GM10248 (cell line): Measurements from ENCODE around the gene NCOA6.

ENCODE experiments used
- CTCF ChIA-PET: fragments of 300-600 bp; sonication (Branson Sonifier 250); formaldehyde crosslinking; extraction: SDS; loops from one replicate; lab custom pipeline; 2021; ENCODE audit warnings: antibody characterized with exemption; lab: Yijun Ruan, JAX
- POLR2A ChIA-PET: fragments of 350-650 bp; sonication (Branson Sonifier 250); formaldehyde crosslinking; extraction: SDS; loops from one replicate; lab custom pipeline; 2020; ENCODE audit warnings: antibody characterized with exemption; lab: Yijun Ruan, JAX
- DNase-seq: peaks from one replicate; pipeline ENCODE4 v3.0.0; 2012; ENCODE audit errors: extremely low spot score
- CTCF ChIP-seq: IDR thresholded peaks from 2 replicates; pipeline ENCODE4 v1.5.1; 2012; ENCODE audit warnings: mild to moderate bottlenecking, low read depth; ENCODE audit errors: extremely low read depth, missing control alignments, control extremely low read depth

NCOA6 gene

DNA sequence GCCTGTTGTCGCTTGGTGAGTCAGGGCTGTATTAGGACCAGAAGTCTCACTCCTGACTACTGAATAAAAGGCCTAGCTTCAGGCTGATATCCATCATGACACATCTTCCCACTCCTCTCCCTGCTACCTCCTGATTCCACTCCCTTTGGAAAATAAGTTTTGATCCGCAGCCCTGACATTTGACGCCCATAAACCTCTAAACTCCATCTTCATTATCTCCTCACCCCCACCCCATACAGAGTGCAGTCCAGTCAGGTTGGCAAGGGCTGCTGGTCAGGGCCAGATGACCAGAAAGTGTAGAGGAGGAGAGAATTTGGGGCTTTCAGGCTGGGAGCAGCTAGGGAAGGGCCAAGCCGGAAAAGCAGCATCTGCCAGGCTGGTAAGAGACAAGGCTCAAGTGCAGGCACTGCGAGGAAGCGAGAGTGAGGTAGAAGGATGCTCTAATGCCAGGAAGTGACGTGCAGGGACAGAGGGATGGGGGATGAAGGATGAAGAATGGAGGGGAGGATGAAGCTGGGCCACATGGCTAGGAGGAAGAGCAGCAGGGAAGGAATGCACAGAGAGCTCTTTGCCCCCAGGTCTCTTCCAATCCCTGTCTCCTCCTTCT is 46.0 kb upstream of the NCOA6 start:
- CTCF ChIA-PET, result no interaction called here

DNA sequence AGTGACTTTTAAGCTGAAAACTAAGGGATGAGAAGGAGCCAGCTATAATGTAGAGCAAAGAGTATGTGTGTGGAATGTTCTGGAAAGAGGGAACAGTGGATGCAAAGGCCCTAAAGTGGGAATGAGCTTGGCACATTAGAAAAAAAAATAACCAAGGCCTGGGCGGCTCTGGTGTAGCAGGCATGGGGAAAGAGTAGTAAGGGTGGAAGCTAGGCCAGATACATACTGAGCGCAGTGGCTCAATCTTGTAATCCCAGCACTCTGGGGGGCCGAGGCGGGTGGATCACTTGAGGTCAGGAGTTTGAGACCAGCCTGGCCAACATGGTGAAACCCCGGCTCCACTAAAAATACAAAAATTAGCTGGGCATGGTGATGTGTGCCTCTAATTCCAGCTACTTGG is 38.8 kb upstream of the NCOA6 start:
- ChIA-PET CTCF (interaction anchor here (6.9 kb wide), 1 partner anchor 9 kb away, joined by 37 read pairs; the partner anchor contains the start of gene GGT7), POLR2A (no interaction called here)
- no peak for TF ChIP-seq CTCF
- no peak for DNase-seq

More for the DNA sequence above, 46.0 kb upstream of the NCOA6 start:
- DNase-seq, result no peak
- TF ChIP-seq CTCF, result no peak
- POLR2A ChIA-PET, result no interaction called here

DNA sequence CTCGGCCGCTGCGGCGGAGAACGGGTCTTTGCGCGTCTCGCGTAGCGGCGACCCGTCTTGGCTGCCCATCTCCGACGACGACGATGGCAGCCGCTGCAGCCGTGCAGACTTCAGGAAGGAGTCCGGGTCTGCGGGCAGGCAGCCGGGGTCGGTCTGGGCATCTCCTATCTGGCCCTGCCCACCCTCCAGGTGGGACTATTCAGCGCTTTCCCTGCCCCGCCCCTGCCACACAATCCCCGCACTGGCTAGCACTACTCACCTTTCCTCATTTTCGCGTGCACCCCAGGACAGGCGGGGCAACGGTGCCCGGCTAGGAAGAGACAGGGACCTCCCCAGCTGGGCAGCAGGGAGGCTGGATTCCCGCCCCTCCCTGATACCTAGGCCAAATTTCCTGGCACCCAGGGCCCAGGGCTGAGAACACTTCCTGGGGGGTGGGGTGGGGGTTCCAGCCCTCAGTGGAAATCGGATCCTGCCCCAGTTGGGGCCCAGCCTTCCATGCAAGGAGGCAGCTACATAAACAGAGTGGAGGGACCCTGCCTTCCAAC is 38.0 kb upstream of the NCOA6 start:
- TF ChIP-seq CTCF, result no peak
- POLR2A ChIA-PET, result no interaction called here
- DNase-seq, result no peak
- CTCF ChIA-PET, result interaction anchor here (6.9 kb wide), 1 partner anchor 10 kb away, joined by 37 read pairs; the partner anchor contains the start of gene GGT7

DNA sequence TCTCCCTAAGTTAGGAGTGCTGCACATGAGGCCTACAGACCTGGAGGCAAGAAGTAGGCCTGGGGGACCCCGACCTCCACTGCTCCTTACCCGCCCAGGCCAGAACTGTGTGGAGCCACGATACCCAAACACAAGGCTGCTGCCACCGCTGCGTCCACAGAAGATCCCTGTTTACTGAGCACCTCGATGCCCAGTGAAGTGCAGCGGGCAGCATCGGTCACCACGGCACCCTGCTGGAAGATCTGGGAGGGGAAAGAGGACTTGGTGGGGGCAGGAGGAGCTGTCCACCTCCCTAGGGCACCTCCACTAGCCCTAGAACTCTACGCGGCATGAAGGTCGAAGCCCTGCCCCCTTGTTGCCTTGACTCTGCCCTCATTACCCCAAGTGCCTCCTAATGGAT is 37.3 kb upstream of the NCOA6 start:
- CTCF ChIA-PET, result interaction anchor here (6.9 kb wide), 1 partner anchor 11 kb away, joined by 37 read pairs; the partner anchor contains the start of gene GGT7
- POLR2A ChIA-PET, result no interaction called here
- no peak for TF ChIP-seq CTCF
- no peak for DNase-seq

DNA sequence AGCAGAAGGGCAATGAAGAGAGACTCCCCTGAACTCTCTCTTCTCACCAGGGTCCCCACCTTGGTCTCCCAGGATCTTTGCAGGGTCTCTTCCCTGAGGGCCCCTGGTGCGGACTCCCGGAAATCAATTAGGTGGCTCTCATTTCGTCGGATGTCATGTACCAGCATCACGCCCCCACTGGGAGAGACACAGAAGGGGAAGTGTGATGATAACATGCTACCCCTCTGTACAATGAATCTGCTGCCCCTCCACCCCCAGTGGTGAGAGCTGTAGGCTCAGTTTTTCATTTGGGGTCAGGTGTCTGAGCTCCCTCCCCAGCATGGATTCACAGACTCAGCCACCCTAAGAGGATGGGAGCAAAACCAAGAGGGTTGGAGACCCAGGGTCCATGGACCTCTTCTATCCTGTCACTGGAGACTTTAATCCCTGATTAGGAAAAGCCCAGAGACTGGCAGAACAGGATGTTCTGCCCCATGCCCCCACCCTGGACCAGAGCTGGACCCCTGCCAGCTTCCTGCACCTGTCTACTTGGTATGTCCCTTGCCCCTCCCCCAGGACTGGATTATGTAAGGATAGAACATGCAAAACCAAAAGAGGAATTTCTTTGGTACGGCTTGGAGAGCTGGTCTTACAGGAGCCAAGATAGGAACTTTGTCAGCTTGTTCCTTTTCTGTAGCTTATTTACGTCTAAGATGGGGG is 36.1 kb upstream of the NCOA6 start:
- TF ChIP-seq CTCF, result no peak
- DNase-seq, result no peak
- ChIA-PET CTCF (interaction anchor here (1.5 to 6.9 kb wide), 2 partner anchors 8 to 12 kb away, joined by 4 to 37 read pairs; partner anchors contain the start of gene GGT7), POLR2A (interaction anchor here (0.5 kb wide), 1 partner anchor 305 kb away, joined by 8 read pairs; no protein-coding TSS in a partner anchor)

- no peak for TF ChIP-seq CTCF
- ChIA-PET CTCF (interaction anchor here (1.5 to 6.9 kb wide), 2 partner anchors 9 to 14 kb away, joined by 4 to 37 read pairs; partner anchors contain the start of gene GGT7), POLR2A (no interaction called here)
- DNase-seq, result no peak
These were observed 34.5 kb upstream of the NCOA6 start for GRCh38 chr20:34859826-34860545.
